ENCODE data around the gene ZNF580.

DNA sequence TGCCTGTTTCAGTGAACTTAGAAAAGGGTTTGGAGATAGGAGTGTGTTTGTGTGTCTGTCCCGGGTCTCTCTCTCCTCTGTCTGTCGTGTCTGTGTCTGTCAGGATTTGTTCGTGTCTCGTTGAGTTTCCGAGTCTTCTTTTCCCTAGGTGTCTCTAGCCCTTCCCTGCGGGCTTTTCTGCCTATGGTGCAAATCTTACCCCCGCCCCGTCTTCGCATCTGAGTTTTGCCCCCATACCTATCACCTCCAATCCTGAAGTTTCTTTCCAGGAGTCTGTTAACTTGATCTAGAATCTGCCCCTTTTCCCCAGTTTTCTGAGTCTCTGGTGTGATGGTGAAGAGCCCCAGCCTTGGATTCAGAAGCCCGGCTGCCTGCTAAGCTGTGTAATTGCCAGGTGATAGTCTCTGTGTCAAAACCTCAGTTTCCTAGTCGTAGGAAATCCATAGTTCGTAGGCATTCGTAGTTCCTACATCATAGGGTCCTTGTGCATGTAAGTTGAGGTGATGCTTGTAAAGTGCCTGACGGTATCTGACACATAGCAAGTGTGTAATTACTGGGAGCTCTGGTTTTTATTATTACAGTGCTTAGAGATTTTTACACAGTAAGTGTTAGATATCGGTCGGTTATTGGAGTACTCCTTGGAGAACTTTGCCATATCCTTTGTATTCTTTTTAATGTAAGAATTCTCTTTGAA is 35.0 kb downstream of the ZNF580 start:
- TF ChIP-seq, protein P1, sequence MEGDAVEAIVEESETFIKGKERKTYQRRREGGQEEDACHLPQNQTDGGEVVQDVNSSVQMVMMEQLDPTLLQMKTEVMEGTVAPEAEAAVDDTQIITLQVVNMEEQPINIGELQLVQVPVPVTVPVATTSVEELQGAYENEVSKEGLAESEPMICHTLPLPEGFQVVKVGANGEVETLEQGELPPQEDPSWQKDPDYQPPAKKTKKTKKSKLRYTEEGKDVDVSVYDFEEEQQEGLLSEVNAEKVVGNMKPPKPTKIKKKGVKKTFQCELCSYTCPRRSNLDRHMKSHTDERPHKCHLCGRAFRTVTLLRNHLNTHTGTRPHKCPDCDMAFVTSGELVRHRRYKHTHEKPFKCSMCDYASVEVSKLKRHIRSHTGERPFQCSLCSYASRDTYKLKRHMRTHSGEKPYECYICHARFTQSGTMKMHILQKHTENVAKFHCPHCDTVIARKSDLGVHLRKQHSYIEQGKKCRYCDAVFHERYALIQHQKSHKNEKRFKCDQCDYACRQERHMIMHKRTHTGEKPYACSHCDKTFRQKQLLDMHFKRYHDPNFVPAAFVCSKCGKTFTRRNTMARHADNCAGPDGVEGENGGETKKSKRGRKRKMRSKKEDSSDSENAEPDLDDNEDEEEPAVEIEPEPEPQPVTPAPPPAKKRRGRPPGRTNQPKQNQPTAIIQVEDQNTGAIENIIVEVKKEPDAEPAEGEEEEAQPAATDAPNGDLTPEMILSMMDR (conservative IDR thresholded peaks at IDR 0.05; ENCODE audit: low read depth, low read length), result no peak
- TF ChIP-seq EZH2 (IDR thresholded peaks at IDR 0.05; ENCODE audit: low read length, unreplicated experiment) (no peak), EZH2phosphoT487 (IDR thresholded peaks at IDR 0.05; ENCODE audit: borderline replicate concordance, low read length) (no peak)
